Caco-2 (cell line): Measurements from ENCODE around the gene GGN. TPM values are rescaled to one million over a fixed set of nuclear protein-coding genes. Genes with fewer than 3 reads are reported as not detected.

Experiments used
- BruUV-seq: library from RNA; stranded (reverse); fragments of 400-500 nt; replicated peaks from 2 replicates; lab custom pipeline; 2021; lab: Mats Ljungman, UMichigan
- CTCF ChIA-PET: fragments of 300-600 bp; sonication (Branson Sonifier 250); formaldehyde crosslinking; loops from one replicate; lab custom pipeline; 2022; ENCODE audit warnings: antibody characterized with exemption; lab: Charles Lee
- POLR2A ChIA-PET: fragments of 300-600 bp; sonication (Branson Sonifier 250); formaldehyde crosslinking; loops from one replicate; lab custom pipeline; 2022; ENCODE audit warnings: antibody characterized with exemption; lab: Charles Lee
- DNase-seq, 2 experiments: peaks; one replicate each; pipeline versions ENCODE4 v3.0.0 to v3.0.0-alpha.2; 2020 to 2022
- H3K27me3 ChIP-seq: replicated peaks from 2 replicates; pipeline ENCODE4 v1.6.0; 2011; ENCODE audit warnings: low read length; ENCODE audit not compliant: control insufficient read depth, insufficient read depth
- H3K36me3 ChIP-seq: 2 replicates; pipeline ENCODE4 v1.5.1; 2011; ENCODE audit warnings: low read length; ENCODE audit not compliant: control insufficient read depth, insufficient read depth
- H3K4me1 ChIP-seq: fragments of 250-450 bp; sonication (Bioruptor Pico); 2 replicates; pipeline ENCODE4 v1.5.1; 2020; ENCODE audit warnings: mild to moderate bottlenecking
- H3K4me3 ChIP-seq: 2 replicates; pipeline ENCODE4 v1.5.1; 2011; ENCODE audit warnings: low read depth, mild to moderate bottlenecking, control low read depth, low read length
- H3K9me3 ChIP-seq: fragments of 250-450 bp; sonication (Bioruptor Pico); 2 replicates; pipeline ENCODE4 v1.5.1; 2020; ENCODE audit warnings: mild to moderate bottlenecking, moderate library complexity
- H3K27ac Mint-ChIP-seq: one replicate; pipeline ENCODE4 v1.8.0; 2022; ENCODE audit warnings: mixed read lengths; ENCODE audit not compliant: unreplicated experiment
- H3K27me3 Mint-ChIP-seq: one replicate; pipeline ENCODE4 v1.8.0; 2022; ENCODE audit warnings: mixed read lengths; ENCODE audit not compliant: insufficient read depth, unreplicated experiment
- H3K36me3 Mint-ChIP-seq: one replicate; pipeline ENCODE4 v1.8.0; 2022; ENCODE audit warnings: mild to moderate bottlenecking, mixed read lengths; ENCODE audit not compliant: insufficient read depth, unreplicated experiment
- H3K4me1 Mint-ChIP-seq: one replicate; pipeline ENCODE4 v1.8.0; 2022; ENCODE audit warnings: low read depth, mixed read lengths; ENCODE audit not compliant: unreplicated experiment
- H3K4me3 Mint-ChIP-seq: one replicate; pipeline ENCODE4 v1.8.0; 2022; ENCODE audit warnings: mild to moderate bottlenecking, moderate library complexity, mixed read lengths; ENCODE audit not compliant: unreplicated experiment
- H3K9me3 Mint-ChIP-seq: one replicate; pipeline ENCODE4 v1.8.0; 2022; ENCODE audit warnings: mixed read lengths; ENCODE audit not compliant: unreplicated experiment
- intact Hi-C: fragments of 100-400 bp; cut with micrococcal nuclease; formaldehyde crosslinking; loops from one replicate; pipeline ENCODE4 v1.10.0; 2022; ENCODE audit not compliant: unreplicated experiment
- total RNA-seq: library from RNA; stranded (reverse); gene quantifications from 2 replicates; pipeline ENCODE4 v1.2.3, GENCODE V29; 2022
- TF ChIP-seq, protein P1 (sequence below), 2 experiments: fragments of 200-600 bp in 1 of 2; IDR thresholded peaks; 1 replicate in 1 of 2; 2 replicates in 1 of 2; pipeline versions ENCODE4 v1.5.1 to v1.8.0; 2011 to 2022; ENCODE audit warnings: antibody characterized with exemption in 1 of 2, control low read depth in 1 of 2, inconsistent platforms in 1 of 2, low read depth in 1 of 2, low read length in 1 of 2, mild to moderate bottlenecking in 1 of 2, moderate library complexity in 1 of 2; ENCODE audit not compliant: insufficient read depth in 1 of 2, severe bottlenecking in 1 of 2, unreplicated experiment in 1 of 2

GGN gene
- total RNA-seq, 1 experiment from 2014 or later = 0.79 TPM

- H3K27ac Mint-ChIP-seq = peak within 1 kb of the TSS; percentile 43
- CTCF ChIA-PET = interaction anchor here (0.6 to 2.2 kb wide), 5 partner anchors 9 to 397 kb away, joined by 3 to 39 read pairs (median 8); partner anchors contain the start of genes FAM98C and PSMD8
These were observed 691 bp upstream of the GGN start, which contains the start of gene SPRED3 for GRCh38 chr19:38388349-38389100. SPRED3 (plus strand) TSS chr19:38388697; CDS start chr19:38390303, 1,606 bp downstream.

DNA sequence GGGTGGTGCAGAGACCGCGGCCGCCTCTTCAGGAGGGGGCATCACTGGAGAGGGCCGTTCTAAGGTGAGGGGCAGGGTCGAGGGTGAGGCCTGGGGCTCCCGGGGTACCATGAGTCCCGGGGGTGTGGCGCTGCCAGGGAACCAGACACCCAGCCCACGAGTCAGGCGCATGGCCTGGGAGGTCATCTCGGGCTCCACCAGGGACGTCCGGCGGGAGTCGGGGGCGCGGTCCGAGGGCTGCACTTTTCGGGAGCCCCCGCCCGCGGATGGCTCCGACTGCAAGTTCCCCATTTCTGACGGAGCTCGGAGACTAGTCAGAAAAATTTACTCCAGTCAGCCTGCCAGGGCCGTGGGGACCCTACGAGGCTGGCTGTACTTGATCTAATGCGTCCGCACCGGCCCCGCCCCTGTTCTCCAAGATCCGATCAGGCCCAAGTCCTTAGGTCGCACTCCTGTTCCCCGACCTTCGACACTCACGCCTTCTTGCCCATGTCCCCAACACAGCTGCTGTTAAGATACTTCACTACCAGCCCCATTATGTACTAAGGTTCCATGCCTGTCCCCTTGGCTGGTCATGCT, 774 bp downstream of the GGN start:
- peak overlapping the region; percentile 43 for H3K27ac Mint-ChIP-seq
- Histone ChIP-seq H3K36me3 (peaks cover 7% of the 10 kb centered on the region), H3K27me3 (no peaks in the 10 kb centered on the region), H3K4me1 (peaks cover 18% of the 10 kb centered on the region; the same call in 1 of the 2 replicates), H3K9me3 (no peaks in the 10 kb centered on the region), H3K4me3 (peak overlapping the region; percentile 60)
- POLR2A ChIA-PET = interaction anchor here (1.2 to 2.1 kb wide), 4 partner anchors 13 to 513 kb away, joined by 3 to 26 read pairs (median 14); partner anchors contain the start of genes FAM98C, NFKBIB, PSMD8 and SPINT2
- DNase-seq = no peak
- no TSS peak for BruUV-seq
- intact Hi-C loops = loop anchor here (1.0 kb wide), 1 partner anchor 13 kb away; the partner anchor contains the start of gene PSMD8
- peaks cover 13% of the 10 kb centered on the region for H3K4me1 Mint-ChIP-seq
- TF ChIP-seq, protein P1, sequence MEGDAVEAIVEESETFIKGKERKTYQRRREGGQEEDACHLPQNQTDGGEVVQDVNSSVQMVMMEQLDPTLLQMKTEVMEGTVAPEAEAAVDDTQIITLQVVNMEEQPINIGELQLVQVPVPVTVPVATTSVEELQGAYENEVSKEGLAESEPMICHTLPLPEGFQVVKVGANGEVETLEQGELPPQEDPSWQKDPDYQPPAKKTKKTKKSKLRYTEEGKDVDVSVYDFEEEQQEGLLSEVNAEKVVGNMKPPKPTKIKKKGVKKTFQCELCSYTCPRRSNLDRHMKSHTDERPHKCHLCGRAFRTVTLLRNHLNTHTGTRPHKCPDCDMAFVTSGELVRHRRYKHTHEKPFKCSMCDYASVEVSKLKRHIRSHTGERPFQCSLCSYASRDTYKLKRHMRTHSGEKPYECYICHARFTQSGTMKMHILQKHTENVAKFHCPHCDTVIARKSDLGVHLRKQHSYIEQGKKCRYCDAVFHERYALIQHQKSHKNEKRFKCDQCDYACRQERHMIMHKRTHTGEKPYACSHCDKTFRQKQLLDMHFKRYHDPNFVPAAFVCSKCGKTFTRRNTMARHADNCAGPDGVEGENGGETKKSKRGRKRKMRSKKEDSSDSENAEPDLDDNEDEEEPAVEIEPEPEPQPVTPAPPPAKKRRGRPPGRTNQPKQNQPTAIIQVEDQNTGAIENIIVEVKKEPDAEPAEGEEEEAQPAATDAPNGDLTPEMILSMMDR (IDR thresholded peaks at IDR 0.05; ENCODE audit: insufficient read depth in 1 of 2, low read depth in 1 of 2, low read length in 1 of 2, severe bottlenecking in 1 of 2, unreplicated experiment in 1 of 2) = no peak
- CTCF ChIA-PET = interaction anchor here (1.7 to 2.2 kb wide), 2 partner anchors 13 to 16 kb away, joined by 19 to 39 read pairs; partner anchors contain the start of genes FAM98C and PSMD8
- H3K4me3 Mint-ChIP-seq = peak overlapping the region; percentile 83
- H3K9me3 Mint-ChIP-seq = no peaks in the 10 kb centered on the region
- H3K36me3 Mint-ChIP-seq = peaks cover 50% of the 10 kb centered on the region
- H3K27me3 Mint-ChIP-seq = no peaks in the 10 kb centered on the region

More at GRCh38 chr19:38388349-38389100, 691 bp upstream of the GGN start, which contains the start of gene SPRED3:
- no peaks in the 10 kb centered on the region for H3K27me3 Mint-ChIP-seq
- H3K4me1 Mint-ChIP-seq = peaks cover 23% of the 10 kb centered on the region
- Histone ChIP-seq H3K4me3 (peak within 1 kb of the TSS; percentile 60), H3K4me1 (peaks cover 29% of the 10 kb centered on the region), H3K27me3 (no peaks in the 10 kb centered on the region), H3K36me3 (peaks cover 4% of the 10 kb centered on the region; the same call in 1 of the 2 replicates), H3K9me3 (no peaks in the 10 kb centered on the region)
- no peaks in the 10 kb centered on the region for H3K9me3 Mint-ChIP-seq
- TF ChIP-seq, protein P1 (IDR thresholded peaks at IDR 0.05; ENCODE audit: insufficient read depth in 1 of 2, low read depth in 1 of 2, low read length in 1 of 2, severe bottlenecking in 1 of 2, unreplicated experiment in 1 of 2) = no peak
- intact Hi-C loops = loop anchor here (1.0 kb wide), 1 partner anchor 14 kb away; no protein-coding TSS in a partner anchor
- H3K4me3 Mint-ChIP-seq = peak within 1 kb of the TSS; percentile 83
- DNase-seq = peak; percentile 33 to 66
- peaks cover 35% of the 10 kb centered on the region for H3K36me3 Mint-ChIP-seq
- no TSS peak for BruUV-seq
- POLR2A ChIA-PET = interaction anchor here (0.5 to 2.1 kb wide), 10 partner anchors 14 to 889 kb away, joined by 3 to 26 read pairs (median 8); partner anchors contain the start of genes FAM98C, NFKBIB, PSMD8 and SPINT2
